ENCODE measurements around the gene C1orf159. TPM values are rescaled to one million over a fixed set of nuclear protein-coding genes. Genes with fewer than 3 reads are reported as not detected.
"Not testable (repeated sequence)": the region's sequence is repeated elsewhere in the genome, so short reads cannot be mapped to it uniquely, and the experiment has no call there.

Gene C1orf159
- total RNA-seq, 4 donors from 2014 or later: 6.9 to 19.6 (median 14.7) TPM

- Histone ChIP-seq H3K36me3 (peaks cover 0 to 23% (median 0%) of the 10 kb centered on the region in 3 donors), H3K27ac (no peak overlapping the region), H3K27me3 (no peaks in the 10 kb centered on the region), H3K4me1 (peaks cover 4 to 20% (median 9%) of the 10 kb centered on the region in 3 donors), H3K4me3 (no peak overlapping the region), H3K9me3 (peaks cover 0 to 8% (median 0%) of the 10 kb centered on the region in 3 donors)
- intact Hi-C loops (cut with DNase I): loop anchor here (10.0 kb wide), 1 partner anchor 76 kb away; no protein-coding TSS in a partner anchor
- 87 to 100% methylated on average over 3 to 21 of the region's 29 CpGs for WGBS, 2 donors
- DNase-seq: no peak
- no peak for TF ChIP-seq POLR2A (IDR thresholded peaks at IDR 0.05)
- TF ChIP-seq, protein P1, sequence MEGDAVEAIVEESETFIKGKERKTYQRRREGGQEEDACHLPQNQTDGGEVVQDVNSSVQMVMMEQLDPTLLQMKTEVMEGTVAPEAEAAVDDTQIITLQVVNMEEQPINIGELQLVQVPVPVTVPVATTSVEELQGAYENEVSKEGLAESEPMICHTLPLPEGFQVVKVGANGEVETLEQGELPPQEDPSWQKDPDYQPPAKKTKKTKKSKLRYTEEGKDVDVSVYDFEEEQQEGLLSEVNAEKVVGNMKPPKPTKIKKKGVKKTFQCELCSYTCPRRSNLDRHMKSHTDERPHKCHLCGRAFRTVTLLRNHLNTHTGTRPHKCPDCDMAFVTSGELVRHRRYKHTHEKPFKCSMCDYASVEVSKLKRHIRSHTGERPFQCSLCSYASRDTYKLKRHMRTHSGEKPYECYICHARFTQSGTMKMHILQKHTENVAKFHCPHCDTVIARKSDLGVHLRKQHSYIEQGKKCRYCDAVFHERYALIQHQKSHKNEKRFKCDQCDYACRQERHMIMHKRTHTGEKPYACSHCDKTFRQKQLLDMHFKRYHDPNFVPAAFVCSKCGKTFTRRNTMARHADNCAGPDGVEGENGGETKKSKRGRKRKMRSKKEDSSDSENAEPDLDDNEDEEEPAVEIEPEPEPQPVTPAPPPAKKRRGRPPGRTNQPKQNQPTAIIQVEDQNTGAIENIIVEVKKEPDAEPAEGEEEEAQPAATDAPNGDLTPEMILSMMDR (IDR thresholded peaks at IDR 0.05): no peak
Measured at GRCh38 chr1:1110561-1110971, 5.3 kb downstream of the C1orf159 start.

GRCh38 chr1:1109743-1110142, 6.1 kb downstream of the C1orf159 start:
- peaks cover 0 to 13% (median 4%) of the 10 kb centered on the region in 3 donors for H3K4me1 ChIP-seq
- no peak for TF ChIP-seq POLR2A (IDR thresholded peaks at IDR 0.05)
- TF ChIP-seq, protein P1 (IDR thresholded peaks at IDR 0.05): no peak
- intact Hi-C loops (cut with DNase I): loop anchor here (10.0 kb wide), 1 partner anchor 75 kb away; no protein-coding TSS in a partner anchor
- H3K9me3 ChIP-seq: peaks cover 0 to 8% (median 0%) of the 10 kb centered on the region in 3 donors
- 81 to 84% methylated on average over 14 of the region's 14 CpGs for WGBS, 2 donors
- no peaks in the 10 kb centered on the region for H3K27me3 ChIP-seq
- H3K36me3 ChIP-seq: peaks cover 0 to 23% (median 0%) of the 10 kb centered on the region in 3 donors
- no peak overlapping the region for H3K27ac ChIP-seq
- no peak overlapping the region for H3K4me3 ChIP-seq
- no peak for DNase-seq

DNA sequence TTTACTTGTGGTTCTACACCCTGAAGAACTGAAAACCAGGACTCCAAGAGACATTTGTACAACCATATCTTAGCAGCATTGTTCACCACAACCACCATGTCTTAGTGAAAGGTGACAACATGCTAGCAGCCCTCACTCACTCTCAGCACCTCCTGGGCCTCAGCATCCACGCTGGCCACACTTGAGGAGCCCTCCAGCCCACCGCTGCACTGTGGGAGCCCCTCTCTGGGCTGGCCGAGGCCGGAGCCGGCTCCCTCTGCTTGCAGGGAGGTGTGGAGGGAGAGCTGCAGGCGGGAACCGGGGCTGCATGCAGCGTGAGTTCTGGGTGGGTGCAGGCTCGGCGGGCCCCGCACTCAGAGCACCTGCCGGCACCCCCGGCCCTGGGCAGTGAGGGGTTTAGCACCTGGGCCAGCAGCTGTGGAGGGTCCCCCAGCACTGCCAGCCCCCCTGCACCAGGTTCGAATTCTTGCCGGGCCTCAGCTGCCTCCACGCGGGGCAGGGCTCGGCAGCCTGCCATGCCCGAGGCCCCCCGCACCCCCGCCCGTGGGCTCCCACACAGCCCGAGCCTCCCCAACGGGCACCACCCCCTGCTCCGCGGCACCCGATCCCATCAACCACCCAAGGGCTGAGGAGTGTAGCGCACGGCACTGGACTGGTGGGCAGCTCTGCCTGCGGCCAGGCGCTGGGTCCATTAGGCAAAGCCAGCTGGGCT, 9.2 kb downstream of the C1orf159 start:
- DNase-seq: no peak
- H3K4me3 ChIP-seq: no peak overlapping the region
- intact Hi-C loops (cut with DNase I): no loop called here

GRCh38 chr1:1104152-1104551, 11.7 kb downstream of the C1orf159 start:
- WGBS, 2 donors: 65 to 100% methylated on average over 1 to 2 of the region's 6 CpGs
- H3K9me3 ChIP-seq; intact Hi-C loops (cut with DNase I); H3K4me1 ChIP-seq; H3K27me3 ChIP-seq; H3K4me3 ChIP-seq; DNase-seq; H3K27ac ChIP-seq; H3K36me3 ChIP-seq: not testable (repeated sequence)

More for the DNA sequence above, 9.2 kb downstream of the C1orf159 start:
- H3K36me3 ChIP-seq: peaks cover 0 to 3% (median 0%) of the 10 kb centered on the region in 3 donors
- no peak for TF ChIP-seq POLR2A (IDR thresholded peaks at IDR 0.05)
- TF ChIP-seq, protein P1 (IDR thresholded peaks at IDR 0.05): no peak
- 100% methylated on average over 8 of the region's 31 CpGs; no CpG with 5 or more reads in 1 of the 2 donors for WGBS, 2 donors
- H3K27ac ChIP-seq: no peak overlapping the region
- H3K4me1 ChIP-seq: peaks cover 0 to 6% (median 0%) of the 10 kb centered on the region in 3 donors
- H3K27me3 ChIP-seq: no peaks in the 10 kb centered on the region
- no peaks in the 10 kb centered on the region for H3K9me3 ChIP-seq

DNA sequence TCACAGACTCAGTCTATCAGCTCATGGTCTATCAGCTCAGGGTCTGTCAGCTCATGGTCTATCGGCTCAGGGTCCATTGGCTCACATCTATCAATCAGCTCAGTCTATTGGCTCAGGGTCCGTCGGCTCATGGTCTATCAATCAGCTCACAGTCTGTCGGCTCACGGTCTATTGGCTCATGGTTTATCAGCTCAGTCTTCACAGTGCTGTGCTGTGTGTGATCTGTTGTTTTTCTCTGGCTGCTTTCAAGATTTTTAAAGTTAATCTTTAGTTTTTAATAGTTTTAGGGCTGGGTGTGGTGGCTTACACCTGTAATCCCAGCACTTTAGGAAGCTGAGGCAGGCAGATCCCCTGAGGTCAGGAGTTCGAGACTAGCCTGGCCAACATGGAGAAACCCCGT, 14.4 kb downstream of the C1orf159 start:
- Histone ChIP-seq H3K9me3 (peaks cover 0 to 4% (median 0%) of the 10 kb centered on the region in 3 donors), H3K27ac (no peak overlapping the region), H3K4me3 (no peak overlapping the region), H3K27me3 (no peaks in the 10 kb centered on the region), H3K36me3 (no peaks in the 10 kb centered on the region), H3K4me1 (no peaks in the 10 kb centered on the region)
- TF ChIP-seq, protein P1 (IDR thresholded peaks at IDR 0.05): no peak
- TF ChIP-seq POLR2A (IDR thresholded peaks at IDR 0.05): no peak
- 83 to 92% methylated on average over 6 to 7 of the region's 7 CpGs for WGBS, 2 donors
- intact Hi-C loops (cut with DNase I): no loop called here
- no peak for DNase-seq

Measured in esophagus squamous epithelium (tissue), 5 donors.